CD14-positive monocyte (primary cell): Measurements from ENCODE around the gene ITPR1. TPM values are rescaled to one million over a fixed set of nuclear protein-coding genes. Genes with fewer than 3 reads are reported as not detected.
A peak's percentile ranks its signal among the peaks of the same experiment; 100 is the strongest.

Source experiments
- DNase-seq, 3 donors: peaks; one replicate each; pipeline ENCODE4 v3.0.0-alpha.2; 2011 to 2022
- H2AFZ ChIP-seq: 2 replicates; pipeline ENCODE4 v1.6.0; 2012; ENCODE audit warnings: mild to moderate bottlenecking, low read depth, low read length, inconsistent platforms; ENCODE audit not compliant: insufficient read depth, poor library complexity, severe bottlenecking
- H3K27ac ChIP-seq, 2 donors: 1 replicate in 1 of 2; 2 replicates in 1 of 2; pipeline ENCODE4 v1.5.1; 2012 to 2013; ENCODE audit warnings: low read length in 2 of 2, control low read depth in 1 of 2, inconsistent platforms in 1 of 2, low read depth in 1 of 2, mild to moderate bottlenecking in 1 of 2
- H3K27me3 ChIP-seq, 2 donors: one replicate each; pipeline versions ENCODE4 v1.6.0 to v1.6.1; 2011 to 2013; ENCODE audit warnings: low read length in 2 of 2; ENCODE audit not compliant: control insufficient read depth in 2 of 2, insufficient read depth in 2 of 2
- H3K36me3 ChIP-seq, 2 donors: replicated peaks in 1 of 2; 1 replicate in 1 of 2; 2 replicates in 1 of 2; pipeline versions ENCODE4 v1.5.1 to v1.6.1; 2012 to 2013; ENCODE audit warnings: low read length in 2 of 2, control low read depth in 1 of 2, inconsistent platforms in 1 of 2, mild to moderate bottlenecking in 1 of 2; ENCODE audit not compliant: insufficient read depth in 2 of 2, control insufficient read depth in 1 of 2
- H3K4me1 ChIP-seq, 2 donors: 1 replicate in 1 of 2; 2 replicates in 1 of 2; pipeline versions ENCODE4 v1.5.1 to v1.6.1; 2012 to 2013; ENCODE audit warnings: low read length in 2 of 2, control low read depth in 1 of 2, inconsistent platforms in 1 of 2, mild to moderate bottlenecking in 1 of 2, moderate library complexity in 1 of 2; ENCODE audit not compliant: insufficient read depth in 2 of 2, control insufficient read depth in 1 of 2
- H3K4me2 ChIP-seq: replicated peaks from 2 replicates; pipeline ENCODE3; 2012; ENCODE audit warnings: low read length, moderate library complexity, mild to moderate bottlenecking; ENCODE audit not compliant: poor library complexity, severe bottlenecking; ENCODE audit errors: extremely low read depth
- H3K4me3 ChIP-seq, 3 experiments: fragments of 200-600 bp in 1 of 3; sonication (generic) in 1 of 3; replicated peaks in 1 of 3; 1 replicate in 2 of 3; 2 replicates in 1 of 3; pipeline ENCODE4 v1.5.1; 2011 to 2013; ENCODE audit warnings: low read length in 3 of 3, mild to moderate bottlenecking in 3 of 3, control low read depth in 2 of 3, low read depth in 2 of 3, inconsistent platforms in 1 of 3, moderate library complexity in 1 of 3
- H3K79me2 ChIP-seq: 2 replicates; pipeline ENCODE4 v1.6.0; 2012; ENCODE audit warnings: mild to moderate bottlenecking, control low read depth, inconsistent platforms, low read length, moderate library complexity; ENCODE audit not compliant: insufficient read depth
- H3K9ac ChIP-seq: 2 replicates; pipeline ENCODE4 v1.6.0; 2017; ENCODE audit warnings: low read length, mild to moderate bottlenecking; ENCODE audit not compliant: insufficient read depth, poor library complexity, severe bottlenecking
- H3K9me3 ChIP-seq, 2 donors: replicated peaks in 1 of 2; 1 replicate in 1 of 2; 2 replicates in 1 of 2; pipeline versions ENCODE4 v1.5.1 to v1.6.1; 2012 to 2013; ENCODE audit warnings: low read length in 2 of 2, control low read depth in 1 of 2; ENCODE audit not compliant: control insufficient read depth in 1 of 2, insufficient read depth in 1 of 2
- H4K20me1 ChIP-seq: 2 replicates; pipeline ENCODE4 v1.6.0; 2012; ENCODE audit warnings: mild to moderate bottlenecking, low read length, control low read depth, moderate library complexity; ENCODE audit not compliant: insufficient read depth
- H3K27ac Mint-ChIP-seq, 7 donors: one replicate each; pipeline ENCODE4 v1.8.0; 2020; ENCODE audit warnings: mild to moderate bottlenecking in 7 of 7, mixed read lengths in 7 of 7, moderate library complexity in 6 of 7, inconsistent platforms in 2 of 7
- H3K27me3 Mint-ChIP-seq, 3 donors: one replicate each; pipeline ENCODE4 v1.8.0; 2021 to 2022; ENCODE audit warnings: low read depth in 3 of 3, mild to moderate bottlenecking in 3 of 3, mixed read lengths in 3 of 3, moderate library complexity in 3 of 3, inconsistent platforms in 1 of 3
- H3K36me3 Mint-ChIP-seq, 2 donors: one replicate each; pipeline ENCODE4 v1.8.0; 2020; ENCODE audit warnings: mixed read lengths in 2 of 2, inconsistent platforms in 1 of 2, mild to moderate bottlenecking in 1 of 2
- H3K4me1 Mint-ChIP-seq: one replicate; pipeline ENCODE4 v1.8.0; 2020; ENCODE audit warnings: mild to moderate bottlenecking, mixed read lengths
- H3K4me3 Mint-ChIP-seq, 2 donors: one replicate each; pipeline ENCODE4 v1.8.0; 2020; ENCODE audit warnings: mild to moderate bottlenecking in 2 of 2, mixed read lengths in 2 of 2, moderate library complexity in 1 of 2
- H3K9me3 Mint-ChIP-seq, 7 donors: one replicate each; pipeline ENCODE4 v1.8.0; 2020 to 2022; ENCODE audit warnings: mixed read lengths in 7 of 7, mild to moderate bottlenecking in 6 of 7, moderate library complexity in 6 of 7, inconsistent platforms in 2 of 7
- CTCF ChIP-seq: fragments of 200-600 bp; IDR thresholded peaks from one replicate; pipeline ENCODE4 v1.8.0; 2022; ENCODE audit warnings: antibody characterized with exemption, mild to moderate bottlenecking
- WGBS: methylation state at CpG from one replicate; pipeline ENCODE4 v1.1.5; 2013; ENCODE audit warnings: missing lambda C conversion rate; ENCODE audit not compliant: insufficient coverage; 5-methylcytosine and 5-hydroxymethylcytosine counted together
- intact Hi-C, 2 donors: fragments of 100-400 bp; cut with micrococcal nuclease; formaldehyde crosslinking; loops; one replicate each; pipeline versions ENCODE4 v1.15.0 to v1.15.1; 2023
- polyA plus RNA-seq, 3 donors: library from polyadenylated mRNA; depleted of rRNA in 1 of 3; unstranded in 2 of 3; stranded (reverse) in 1 of 3; fragments of 300-500 nt in 2 of 3; fragments of >200 nt in 1 of 3; fragmentation: Illumina TruSeq in 2 of 3; gene quantifications; 1 replicate in 2 of 3; 2 replicates in 1 of 3; pipeline ENCODE4 v1.2.3, GENCODE V29; 2012 to 2021

ITPR1 gene
- polyA plus RNA-seq, 3 donors, result 3.2 to 21.1 (median 7.1) TPM

DNA sequence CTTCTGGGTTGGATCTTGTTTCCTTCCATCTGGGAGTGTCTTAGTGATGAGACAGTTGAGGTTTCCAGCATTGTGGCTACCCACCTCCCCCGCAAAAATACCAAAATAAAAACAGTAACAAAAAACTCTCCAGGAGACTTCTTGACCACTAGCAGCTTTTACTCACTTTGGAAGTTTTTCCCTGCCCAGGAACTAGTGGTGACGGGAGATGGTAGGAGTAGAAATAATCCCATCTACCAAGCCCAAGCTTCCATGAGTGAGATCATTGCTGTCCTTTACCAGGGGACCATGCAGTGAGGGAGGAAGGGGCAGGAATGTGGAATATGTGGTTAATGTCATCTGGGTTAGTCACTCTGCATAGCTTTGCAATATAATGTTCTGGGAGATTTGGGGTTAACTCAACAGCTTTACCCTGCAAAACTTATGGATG is 187.7 kb downstream of the ITPR1 start:
- no peak for DNase-seq
- H3K4me2 ChIP-seq, result no peak overlapping the region
- H3K9ac ChIP-seq, result no peak overlapping the region
- no peak overlapping the region for H2AFZ ChIP-seq
- no peaks in the 10 kb centered on the region for H3K9me3 ChIP-seq
- no peak overlapping the region for H3K4me3 ChIP-seq
- Mint-ChIP-seq H3K4me3 (no peak overlapping the region), H3K9me3 (no peaks in the 10 kb centered on the region), H3K36me3 (peaks cover 89 to 93% of the 10 kb centered on the region in 2 donors), H3K4me1 (no peaks in the 10 kb centered on the region), H3K27me3 (no peaks in the 10 kb centered on the region), H3K27ac (no peak overlapping the region)
- H3K36me3 ChIP-seq, result peaks cover 88 to 99% of the 10 kb centered on the region in 2 donors
- no peak for TF ChIP-seq CTCF
- intact Hi-C loops, result no loop called here
- no peaks in the 10 kb centered on the region for H3K79me2 ChIP-seq
- no peak overlapping the region for H3K27ac ChIP-seq
- WGBS, result no CpG with 5 or more reads among the region's 2 CpGs
- H4K20me1 ChIP-seq, result no peaks in the 10 kb centered on the region
- H3K4me1 ChIP-seq, result no peaks in the 10 kb centered on the region
- H3K27me3 ChIP-seq, result no peaks in the 10 kb centered on the region

- H3K4me3 ChIP-seq, result no peak overlapping the region
- H3K4me1 ChIP-seq, result no peaks in the 10 kb centered on the region
- H3K27me3 Mint-ChIP-seq, result no peaks in the 10 kb centered on the region
- H3K36me3 ChIP-seq, result peaks cover 89 to 99% of the 10 kb centered on the region in 2 donors
- H3K27ac Mint-ChIP-seq, result peak overlapping the region in 1 of 7 donors; percentile 3
- H2AFZ ChIP-seq, result no peak overlapping the region
- no peaks in the 10 kb centered on the region for H3K27me3 ChIP-seq
- no peak overlapping the region for H3K4me2 ChIP-seq
- H3K9ac ChIP-seq, result no peak overlapping the region
- no peak for DNase-seq
- no peak overlapping the region for H3K4me3 Mint-ChIP-seq
- no peaks in the 10 kb centered on the region for H3K79me2 ChIP-seq
- peaks cover 91 to 93% of the 10 kb centered on the region in 2 donors for H3K36me3 Mint-ChIP-seq
- intact Hi-C loops, result no loop called here
- H3K4me1 Mint-ChIP-seq, result no peaks in the 10 kb centered on the region
- no peak overlapping the region for H3K27ac ChIP-seq
- H3K9me3 ChIP-seq, result no peaks in the 10 kb centered on the region
- TF ChIP-seq CTCF, result no peak
- no peaks in the 10 kb centered on the region for H3K9me3 Mint-ChIP-seq
- H4K20me1 ChIP-seq, result no peaks in the 10 kb centered on the region
Measured at GRCh38 chr3:4681301-4681700, 188.2 kb downstream of the ITPR1 start.
